GM23248 (cell line): Measurements from ENCODE around the gene CCR1. TPM values are rescaled to one million over a fixed set of nuclear protein-coding genes. Genes with fewer than 3 reads are reported as not detected.
"Not testable (repeated sequence)": the region's sequence is repeated elsewhere in the genome, so short reads cannot be mapped to it uniquely, and the experiment has no call there.

ENCODE experiments used
- DNase-seq: peaks from one replicate; pipeline ENCODE4 v3.0.0-alpha.2; 2015
- H2AFZ ChIP-seq: fragments of 200-600 bp; sonication (generic); 2 replicates; pipeline ENCODE4 v1.6.1; 2016; ENCODE audit warnings: antibody characterized with exemption
- H3F3A ChIP-seq: fragments of 200-600 bp; sonication (generic); 2 replicates; pipeline ENCODE4 v1.6.1; 2016; ENCODE audit warnings: mild to moderate bottlenecking, antibody characterized with exemption, mixed run types; ENCODE audit not compliant: insufficient read depth
- H3K27ac ChIP-seq: fragments of 200-600 bp; sonication (generic); 2 replicates; pipeline ENCODE4 v1.5.1; 2016; ENCODE audit warnings: mild to moderate bottlenecking
- H3K27me3 ChIP-seq: fragments of 200-600 bp; sonication (generic); replicated peaks from 2 replicates; pipeline ENCODE4 v1.6.1; 2016; ENCODE audit warnings: mild to moderate bottlenecking; ENCODE audit not compliant: insufficient read depth
- H3K36me3 ChIP-seq: fragments of 200-600 bp; sonication (generic); 2 replicates; pipeline ENCODE4 v1.6.1; 2016; ENCODE audit warnings: low read depth, mild to moderate bottlenecking
- H3K4me1 ChIP-seq: fragments of 200-600 bp; sonication (generic); 2 replicates; pipeline ENCODE4 v1.6.1; 2016; ENCODE audit warnings: mild to moderate bottlenecking; ENCODE audit not compliant: insufficient read depth
- H3K4me2 ChIP-seq: fragments of 200-600 bp; sonication (generic); one replicate; pipeline ENCODE4 v1.6.1; 2016; ENCODE audit warnings: mild to moderate bottlenecking; ENCODE audit not compliant: unreplicated experiment
- H3K4me3 ChIP-seq: fragments of 200-600 bp; sonication (generic); 2 replicates; pipeline ENCODE4 v1.5.1; 2016; ENCODE audit warnings: mild to moderate bottlenecking
- H3K79me2 ChIP-seq: fragments of 200-600 bp; sonication (generic); 2 replicates; pipeline ENCODE4 v1.6.1; 2016; ENCODE audit warnings: mild to moderate bottlenecking; ENCODE audit not compliant: insufficient read depth
- H3K9ac ChIP-seq: fragments of 200-600 bp; sonication (generic); 2 replicates; pipeline ENCODE4 v1.6.1; 2016; ENCODE audit warnings: mild to moderate bottlenecking
- H3K9me2 ChIP-seq: fragments of 200-600 bp; sonication (generic); 2 replicates; pipeline ENCODE4 v1.6.1; 2016; ENCODE audit warnings: mixed run types, mild to moderate bottlenecking, moderate library complexity; ENCODE audit not compliant: insufficient read depth
- H3K9me3 ChIP-seq: fragments of 200-600 bp; sonication (generic); one replicate; pipeline ENCODE4 v1.6.1; 2017; ENCODE audit warnings: low read depth
- H4K20me1 ChIP-seq: fragments of 200-600 bp; sonication (generic); 2 replicates; pipeline ENCODE4 v1.6.0; 2016; ENCODE audit not compliant: insufficient read depth
- EZH2 ChIP-seq: fragments of 200-600 bp; sonication (generic); IDR thresholded peaks from 2 replicates; pipeline ENCODE4 v1.6.1; 2018; ENCODE audit warnings: antibody characterized with exemption, mild to moderate bottlenecking; ENCODE audit not compliant: insufficient read depth, poor library complexity, severe bottlenecking
- EZH2phosphoT487 ChIP-seq: fragments of 200-600 bp; sonication (generic); IDR thresholded peaks from 2 replicates; pipeline ENCODE4 v1.6.1; 2018; ENCODE audit warnings: antibody characterized with exemption, moderate library complexity, mild to moderate bottlenecking, low read depth; ENCODE audit not compliant: insufficient read depth
- WGBS, 2 experiments: methylation state at CpG; one replicate each; pipeline ENCODE4 v1.1.6; 2015 to 2017; ENCODE audit warnings: low lambda C conversion rate in 2 of 2, low coverage in 1 of 2; ENCODE audit errors: missing lambda C conversion rate in 2 of 2; 5-methylcytosine and 5-hydroxymethylcytosine counted together
- in situ Hi-C: fragments of 300-500 bp; cut with MboI; formaldehyde crosslinking; loops from 2 replicates; pipeline ENCODE4 v1.15.0; 2020
- polyA plus RNA-seq: library from polyadenylated mRNA; unstranded; fragments of >200 nt; fragmentation: Nextera tagmentation; extraction: Ambion mirVana; gene quantifications from 2 replicates; pipeline ENCODE4 v1.2.1, GENCODE V29; 2016
- total RNA-seq: library from RNA; depleted of rRNA; stranded (reverse); fragments of >200 nt; shearing (Covaris generic); gene quantifications from 2 replicates; pipeline ENCODE4 v1.2.3, GENCODE V29; 2014

Gene CCR1
- total and polyA plus RNA-seq, 2 experiments from 2014 or later = not detected

DNA sequence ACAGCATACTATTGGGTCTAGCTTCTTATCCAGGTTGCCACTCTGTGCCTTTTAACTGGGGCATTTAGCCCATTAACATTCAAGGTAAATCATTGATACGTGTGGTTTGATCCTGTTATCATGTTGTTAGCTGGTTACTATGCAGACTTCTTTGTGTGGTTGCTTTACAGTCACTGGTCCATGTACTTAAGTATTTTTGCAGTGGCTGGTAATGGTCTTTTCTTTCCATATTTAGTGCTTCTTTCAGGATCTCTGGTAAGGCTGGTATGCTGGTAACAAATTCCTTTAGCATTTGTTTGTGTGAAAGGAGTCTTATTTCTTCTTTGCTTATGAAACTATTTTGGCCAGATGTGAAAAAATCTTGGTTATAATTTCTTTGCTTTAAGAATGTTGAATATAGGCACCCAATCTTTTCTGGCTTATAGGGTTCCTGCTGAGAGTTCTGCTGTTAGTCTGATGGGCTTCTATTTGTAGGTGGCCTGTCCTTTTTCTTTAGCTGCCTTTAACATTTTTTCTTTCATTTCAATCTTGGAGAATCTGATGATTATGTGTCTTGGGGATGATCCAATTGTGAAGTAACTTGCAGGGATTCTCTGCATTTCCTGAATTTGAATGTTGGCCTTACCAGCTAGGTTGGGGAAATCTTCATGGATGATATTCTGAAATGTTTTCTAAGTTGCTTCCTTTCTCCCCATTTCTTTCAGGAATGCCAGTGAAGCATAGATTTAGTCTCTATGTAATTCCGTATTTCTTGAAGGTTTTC lies 39.3 kb downstream of the CCR1 start:
- H3K9me3 ChIP-seq = no peaks in the 10 kb centered on the region
- no peak overlapping the region for H3K4me2 ChIP-seq
- H3K9me2 ChIP-seq = no peaks in the 10 kb centered on the region
- no peak overlapping the region for H3K9ac ChIP-seq
- H3K27me3 ChIP-seq = no peaks in the 10 kb centered on the region; the same call in 1 of the 2 replicates
- peak overlapping the region; percentile 22; the same call in 1 of the 2 replicates for H3K27ac ChIP-seq
- no peak for TF ChIP-seq EZH2phosphoT487
- TF ChIP-seq EZH2 = no peak
- no peak overlapping the region for H2AFZ ChIP-seq
- H3K79me2 ChIP-seq = no peaks in the 10 kb centered on the region
- H3F3A ChIP-seq = peaks cover 6% of the 10 kb centered on the region
- 57 to 65% methylated on average over 2 of the region's 2 CpGs for WGBS, 2 experiments
- peak; percentile 40 for DNase-seq
- H4K20me1 ChIP-seq = no peaks in the 10 kb centered on the region
- H3K4me3 ChIP-seq = no peak overlapping the region
- in situ Hi-C loops = no loop called here
- H3K4me1 ChIP-seq = no peaks in the 10 kb centered on the region
- H3K36me3 ChIP-seq = no peaks in the 10 kb centered on the region

DNA sequence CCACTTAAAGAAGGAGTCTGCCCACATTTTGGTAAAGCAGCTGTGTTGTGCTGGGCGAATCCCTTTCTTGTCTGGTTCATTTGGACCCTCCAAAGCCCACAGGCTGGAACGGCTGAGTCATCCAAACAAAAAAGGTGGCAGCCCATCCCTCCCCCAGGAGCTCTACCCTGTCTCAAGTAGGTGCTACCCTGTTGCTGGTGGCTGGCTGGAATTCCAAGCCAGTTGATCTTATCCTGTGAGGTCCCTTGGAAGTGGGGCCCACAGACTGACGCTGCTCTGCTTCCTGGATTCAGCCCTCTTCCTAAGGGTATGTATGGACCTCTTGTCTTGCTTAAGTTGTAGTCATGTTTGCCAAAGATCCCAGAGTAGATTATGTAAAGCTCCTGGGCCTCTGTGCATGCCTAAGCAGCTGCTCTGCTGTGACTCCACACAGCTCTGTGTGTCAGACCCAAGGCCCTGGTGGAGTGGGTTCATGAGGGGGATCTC lies 44.5 kb downstream of the CCR1 start:
- H3K27ac ChIP-seq = no peak overlapping the region
- H3K4me2 ChIP-seq = no peak overlapping the region

DNA sequence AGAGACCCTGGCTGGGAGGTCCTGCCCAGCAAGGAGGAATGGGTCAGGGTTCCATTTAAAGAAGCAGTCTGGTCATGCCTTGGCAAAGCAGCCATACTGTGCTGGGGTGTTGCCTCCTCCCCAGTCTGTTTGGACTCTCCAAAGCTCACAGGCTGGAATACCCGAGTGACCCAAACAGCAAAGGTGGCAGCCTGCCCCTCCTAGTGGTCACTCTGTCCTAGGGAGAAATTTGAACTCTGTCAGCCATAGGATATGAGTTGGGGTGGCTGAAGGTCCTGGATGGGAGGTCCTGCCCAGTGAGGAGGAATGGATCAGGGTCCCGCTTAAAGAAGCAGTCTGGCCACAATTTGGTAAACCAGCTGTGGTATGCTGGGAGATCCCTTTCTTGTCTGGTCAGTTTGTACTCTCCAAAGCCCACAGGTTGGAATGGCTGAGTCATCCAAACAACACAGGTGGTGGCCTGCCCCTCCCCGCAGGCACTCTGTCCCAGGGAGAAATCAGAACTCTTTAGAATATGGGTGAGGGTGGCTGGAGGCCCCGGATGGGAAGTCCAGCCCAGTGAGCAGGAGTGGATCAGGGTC lies 45.0 kb downstream of the CCR1 start:
- H3K79me2 ChIP-seq = no peaks in the 10 kb centered on the region
- H3K27ac ChIP-seq = no peak overlapping the region
- peaks cover 19% of the 10 kb centered on the region; the same call in 1 of the 2 replicates for H3K27me3 ChIP-seq
- H3F3A ChIP-seq = no peaks in the 10 kb centered on the region
- DNase-seq = no peak
- no peaks in the 10 kb centered on the region for H3K9me2 ChIP-seq
- no peak overlapping the region for H3K4me2 ChIP-seq
- TF ChIP-seq EZH2phosphoT487 (no peak), EZH2 (no peak)
- WGBS, 2 experiments = 53 to 71% methylated on average over 4 of the region's 4 CpGs
- in situ Hi-C loops = no loop called here
- no peaks in the 10 kb centered on the region for H4K20me1 ChIP-seq
- no peak overlapping the region for H3K4me3 ChIP-seq
- no peaks in the 10 kb centered on the region for H3K4me1 ChIP-seq
- H3K36me3 ChIP-seq = no peaks in the 10 kb centered on the region
- H3K9ac ChIP-seq = no peak overlapping the region
- no peaks in the 10 kb centered on the region for H3K9me3 ChIP-seq
- H2AFZ ChIP-seq = no peak overlapping the region

More for the DNA sequence above, 44.5 kb downstream of the CCR1 start:
- Histone ChIP-seq H3K9me3 (no peaks in the 10 kb centered on the region), H3K79me2 (no peaks in the 10 kb centered on the region), H4K20me1 (no peaks in the 10 kb centered on the region), H3K36me3 (no peaks in the 10 kb centered on the region), H3F3A (peaks cover 3% of the 10 kb centered on the region; the same call in 1 of the 2 replicates), H3K27me3 (peaks cover 19% of the 10 kb centered on the region; the same call in 1 of the 2 replicates), H3K4me3 (no peak overlapping the region), H3K4me1 (no peaks in the 10 kb centered on the region), H3K9me2 (no peaks in the 10 kb centered on the region), H3K9ac (no peak overlapping the region), H2AFZ (no peak overlapping the region)
- in situ Hi-C loops = no loop called here
- no peak for DNase-seq
- TF ChIP-seq EZH2phosphoT487 (no peak), EZH2 (no peak)
- WGBS, 2 experiments = 88 to 91% methylated on average over 3 of the region's 3 CpGs

DNA sequence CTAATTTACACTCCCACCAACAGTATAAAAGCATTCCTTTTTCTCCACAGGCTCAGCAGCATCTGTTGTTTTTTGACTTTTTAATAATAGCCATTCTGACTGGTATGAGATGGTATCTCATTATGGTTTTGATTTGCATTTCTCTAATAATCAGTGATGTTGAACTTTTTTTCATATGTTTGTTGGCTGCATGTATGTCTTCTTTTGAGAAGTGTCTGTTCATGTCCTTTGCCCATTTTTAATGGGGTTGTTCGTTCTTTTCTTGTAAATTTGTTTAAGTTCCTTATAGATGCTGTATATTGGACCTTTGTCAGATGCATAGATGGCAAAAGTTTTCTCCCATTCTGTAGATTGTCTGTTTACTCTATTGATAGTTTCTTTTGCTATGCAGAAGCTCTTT lies 50.4 kb downstream of the CCR1 start:
- H3K9ac ChIP-seq, in situ Hi-C loops, H3K27ac ChIP-seq, H3K4me3 ChIP-seq, H3K9me3 ChIP-seq, H3K9me2 ChIP-seq, H3K79me2 ChIP-seq, H3K4me1 ChIP-seq, H4K20me1 ChIP-seq, H2AFZ ChIP-seq, H3K4me2 ChIP-seq, H3K36me3 ChIP-seq, H3F3A ChIP-seq, DNase-seq: not testable (repeated sequence)
- peaks cover 19% of the 10 kb centered on the region; the same call in 1 of the 2 replicates for H3K27me3 ChIP-seq
- WGBS, 2 experiments = 37 to 42% methylated on average over 1 of the region's 1 CpG
